GM18858 (cell line): Measurements from ENCODE around the gene CHTOP.
"Not testable (repeated sequence)": the region's sequence is repeated elsewhere in the genome, so short reads cannot be mapped to it uniquely, and the experiment has no call there.

ENCODE experiments used
- ATAC-seq: cut with Tn5 transposase; IDR thresholded peaks from one replicate; pipeline ENCODE4 v1.9.1; 2021; ENCODE audit not compliant: unreplicated experiment

The CHTOP gene, protein sequence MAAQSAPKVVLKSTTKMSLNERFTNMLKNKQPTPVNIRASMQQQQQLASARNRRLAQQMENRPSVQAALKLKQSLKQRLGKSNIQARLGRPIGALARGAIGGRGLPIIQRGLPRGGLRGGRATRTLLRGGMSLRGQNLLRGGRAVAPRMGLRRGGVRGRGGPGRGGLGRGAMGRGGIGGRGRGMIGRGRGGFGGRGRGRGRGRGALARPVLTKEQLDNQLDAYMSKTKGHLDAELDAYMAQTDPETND

DNA sequence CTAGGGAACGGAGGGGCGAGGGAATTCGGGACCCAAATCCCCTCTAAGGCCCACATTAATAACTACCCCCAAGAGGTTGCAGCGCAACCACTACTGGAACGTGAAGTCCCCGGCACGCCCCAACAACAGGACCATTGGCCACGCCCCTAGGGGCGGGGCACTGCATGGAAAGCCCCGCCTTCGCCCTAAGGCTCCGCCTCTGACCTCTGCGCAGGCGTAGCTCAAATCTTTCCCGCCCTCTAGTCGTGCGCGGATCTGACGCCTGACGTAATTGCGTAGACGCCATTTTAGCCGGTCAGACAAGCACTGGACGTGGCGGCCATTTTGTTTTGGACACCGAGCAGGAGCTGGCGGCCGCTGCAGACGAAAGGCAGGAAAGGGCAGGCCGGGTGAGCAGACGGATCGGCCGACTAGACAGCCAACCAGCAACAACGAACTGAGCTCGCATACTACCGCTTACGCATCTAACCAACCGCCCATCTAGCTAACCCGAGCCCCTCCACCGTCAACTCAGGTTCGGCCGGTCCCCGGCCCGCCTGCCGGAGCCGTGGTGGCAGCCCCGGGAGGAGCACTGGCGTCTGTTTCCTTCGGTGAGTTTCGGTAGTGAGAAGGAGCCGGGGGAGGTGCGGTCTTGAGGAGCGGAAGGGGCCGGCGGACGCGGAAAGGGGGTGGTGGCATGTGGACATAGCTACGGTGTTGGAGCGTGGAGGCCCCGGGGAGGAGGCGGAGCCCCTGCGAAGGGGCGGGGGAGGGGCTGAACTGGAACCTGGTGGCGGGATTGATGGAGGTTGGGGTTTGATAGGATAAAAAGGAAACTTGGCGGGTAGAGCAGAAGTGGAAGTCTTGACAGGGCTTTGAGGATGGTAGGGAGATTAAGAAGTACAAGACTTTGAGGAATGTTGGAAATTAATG, at the start of gene CHTOP:
CHTOP (plus strand) TSS at position 313 of the 912 bp plus-strand sequence. CDS start 2,523 bp downstream, outside the sequence.
- ATAC-seq = peak; percentile 76

DNA sequence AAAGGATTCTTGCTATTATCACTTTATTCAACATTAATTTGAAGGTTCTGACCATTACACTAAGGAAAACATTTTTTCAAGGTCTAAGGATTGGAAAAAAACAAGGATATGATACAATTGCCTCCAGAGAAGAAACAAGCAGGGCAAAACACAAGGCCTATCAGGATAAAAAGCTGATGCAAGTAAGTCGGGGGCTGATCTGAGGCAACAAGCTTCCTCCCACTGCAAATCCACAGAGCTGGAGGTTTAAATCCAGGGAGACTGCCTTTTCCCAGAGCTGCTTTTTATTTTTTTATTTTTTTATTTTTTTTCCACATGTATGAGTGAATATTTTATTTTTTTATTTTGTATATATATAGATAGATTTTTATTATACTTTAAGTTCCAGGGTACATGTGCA, 48.9 kb upstream of the CHTOP start:
- no peak for ATAC-seq

GRCh38 chr1:153586347-153586746, 47.5 kb upstream of the CHTOP start:
- ATAC-seq = no peak

- ATAC-seq = no peak
Observed at GRCh38 chr1:153587314-153587713, 46.6 kb upstream of the CHTOP start.

- ATAC-seq = not testable (repeated sequence)
Observed at GRCh38 chr1:153588033-153588432, 45.8 kb upstream of the CHTOP start.

DNA sequence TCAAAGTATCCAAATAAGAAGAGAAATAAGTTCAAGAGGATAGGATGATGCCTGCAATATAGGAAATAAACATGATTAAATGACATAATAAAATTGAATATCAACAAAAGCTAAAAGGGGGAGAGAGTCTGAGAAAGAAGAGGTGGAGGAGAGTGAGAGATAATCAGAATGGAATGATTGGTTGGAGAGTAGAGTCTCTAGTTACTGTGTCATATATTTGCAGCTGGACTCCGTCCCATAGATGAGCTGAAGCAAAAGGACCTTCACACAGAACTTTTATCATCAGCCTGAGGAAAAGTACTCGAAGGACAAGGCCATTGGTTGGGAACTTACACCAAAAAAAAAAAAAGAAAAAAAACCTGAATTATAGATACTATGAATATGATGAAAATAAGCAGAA, 45.4 kb upstream of the CHTOP start:
- ATAC-seq = no peak

DNA sequence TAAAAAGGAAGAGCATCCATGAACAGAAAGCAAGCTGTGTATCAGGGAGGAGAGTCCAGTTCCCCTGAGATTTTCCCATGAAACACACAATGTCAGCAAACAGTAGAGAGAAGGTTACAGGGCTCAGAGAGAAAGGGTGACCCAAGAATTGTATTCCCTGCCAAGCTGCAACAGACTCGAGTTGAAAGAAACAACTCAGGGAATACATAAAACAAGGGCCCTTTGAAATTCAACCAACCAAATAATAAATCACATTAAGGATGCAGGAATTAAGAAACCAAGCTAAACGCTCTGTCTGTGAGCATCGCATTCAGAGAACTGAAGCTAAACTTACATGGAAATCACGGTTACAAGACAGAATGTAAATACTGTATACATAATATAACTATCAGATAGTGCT, 41.1 kb upstream of the CHTOP start:
- ATAC-seq = no peak

GRCh38 chr1:153597206-153597605, 36.7 kb upstream of the CHTOP start:
- no peak for ATAC-seq

DNA sequence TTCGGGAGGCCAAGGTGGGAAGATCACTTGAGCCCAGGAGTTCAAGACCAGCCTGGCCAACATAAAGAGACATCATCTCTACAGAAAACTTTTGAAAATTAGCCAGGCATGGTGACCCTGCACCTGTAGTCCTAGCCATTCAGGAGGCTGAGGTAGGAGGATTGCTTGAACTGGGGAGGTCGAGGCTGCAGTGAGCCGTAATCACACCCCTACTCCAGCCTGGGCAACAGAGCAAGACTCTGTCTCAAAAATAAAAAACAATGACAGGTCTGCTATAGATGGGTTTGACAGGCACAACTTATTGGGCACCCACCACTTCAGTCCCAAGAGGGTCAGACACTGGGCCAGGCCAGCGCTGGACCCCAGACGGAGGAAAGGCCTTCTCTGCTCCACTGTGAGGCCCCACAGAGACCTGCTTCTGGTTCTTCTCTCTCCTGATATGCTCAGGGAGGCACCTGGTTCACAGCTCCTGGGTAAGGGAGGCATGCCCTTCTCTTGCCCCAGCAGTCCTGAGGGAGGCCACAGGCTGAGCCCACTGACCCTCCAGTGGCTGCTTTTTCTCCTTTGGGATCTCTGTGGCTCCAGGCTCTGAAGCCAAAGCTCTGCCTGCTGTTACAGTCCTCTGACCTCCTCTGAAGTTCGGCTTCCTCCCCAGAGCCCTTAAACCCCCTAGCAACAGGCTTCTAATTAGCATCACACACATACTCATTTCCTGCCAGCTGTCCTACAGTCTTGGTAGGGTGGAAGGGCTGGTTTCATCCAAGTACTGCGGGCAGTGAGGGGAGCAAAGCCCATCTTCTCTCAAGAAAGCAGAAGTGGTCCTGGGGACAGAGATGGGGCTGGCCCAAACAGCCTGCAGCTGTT, 35.3 kb upstream of the CHTOP start:
- peak; percentile 95 for ATAC-seq

DNA sequence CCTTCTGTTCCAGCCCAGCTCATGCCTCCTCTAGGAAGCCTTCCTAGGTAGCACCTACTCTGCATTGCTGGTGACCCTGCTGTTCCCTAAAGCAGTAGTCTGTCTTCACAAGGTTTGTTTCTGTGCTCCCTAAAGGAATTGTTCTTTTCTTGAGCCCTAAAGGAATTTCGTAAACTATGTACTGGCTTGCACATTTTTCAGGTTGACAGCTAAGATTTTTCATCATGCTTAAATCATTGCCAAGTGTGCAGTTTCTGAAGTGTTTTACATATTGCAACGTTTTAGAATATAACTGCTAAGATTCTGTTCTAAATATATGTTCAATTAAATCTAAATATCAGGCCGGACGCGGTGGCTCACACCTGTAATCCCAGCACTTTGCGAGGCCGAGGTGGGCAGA, 34.0 kb upstream of the CHTOP start:
- ATAC-seq = no peak

DNA sequence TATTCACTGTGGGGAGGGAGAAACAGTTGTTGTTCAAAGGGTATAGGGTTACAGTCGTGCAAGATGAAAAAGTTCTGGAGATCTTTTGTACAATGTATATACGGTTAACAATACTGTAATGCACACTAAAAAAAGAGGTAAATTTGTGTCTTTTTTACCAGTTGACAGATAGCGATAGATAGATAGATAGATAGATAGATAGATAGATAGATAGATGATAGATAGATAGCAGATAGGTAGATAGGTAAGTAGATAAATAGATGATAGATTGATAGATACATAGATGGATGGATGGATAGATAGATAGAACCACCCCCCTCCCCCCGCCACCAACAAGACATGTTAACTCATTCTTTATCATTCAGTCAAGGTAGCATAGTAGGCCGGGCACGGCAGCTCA, 31.1 kb upstream of the CHTOP start:
- no peak for ATAC-seq

DNA sequence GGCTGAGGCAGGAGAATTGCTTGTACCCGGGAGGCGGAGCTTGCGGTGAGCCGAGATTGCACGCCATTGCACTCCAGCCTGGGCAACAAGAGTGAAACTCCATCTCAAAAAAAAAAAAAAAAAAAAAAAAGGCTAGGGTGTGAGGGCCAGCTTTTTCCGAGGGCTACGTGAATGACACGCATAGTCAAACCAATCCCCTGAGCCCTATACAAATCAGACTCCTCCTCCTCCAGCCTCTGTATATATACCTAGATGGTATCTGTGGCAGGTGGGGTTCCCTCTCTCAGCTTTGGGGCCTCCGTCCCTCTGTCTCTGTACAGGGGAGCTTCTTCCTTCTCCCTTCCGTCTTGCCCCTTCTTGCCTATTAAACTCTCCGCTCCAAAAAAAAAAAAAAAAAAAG, 27.7 kb upstream of the CHTOP start:
- no peak for ATAC-seq

- ATAC-seq = no peak
Observed at GRCh38 chr1:153607381-153607780, 26.5 kb upstream of the CHTOP start.

- ATAC-seq = no peak
Observed at GRCh38 chr1:153608089-153608682, 25.7 kb upstream of the CHTOP start.

GRCh38 chr1:153608742-153609584, 24.9 kb upstream of the CHTOP start:
- no peak for ATAC-seq

GRCh38 chr1:153609585-153609907, 24.3 kb upstream of the CHTOP start:
- no peak for ATAC-seq

DNA sequence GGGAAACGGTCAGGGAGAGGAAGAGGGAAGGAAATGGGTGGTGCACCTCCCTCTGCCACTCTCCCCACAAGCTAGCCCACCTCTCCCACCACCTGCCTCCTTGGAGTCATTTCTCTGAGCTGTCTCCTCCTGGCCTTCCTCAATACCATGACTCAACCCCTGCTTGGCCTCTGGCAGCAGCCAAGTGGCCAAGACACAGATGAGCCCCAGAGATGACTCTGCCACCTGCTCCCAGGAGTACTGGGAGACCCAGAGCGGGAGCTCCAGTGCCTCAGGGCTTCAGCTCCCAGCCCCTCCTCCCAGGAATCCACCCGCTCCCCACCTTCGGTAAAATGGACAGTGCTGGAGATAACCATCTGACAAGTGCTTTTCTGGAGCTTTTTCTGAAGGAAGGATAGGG, 23.5 kb upstream of the CHTOP start:
- ATAC-seq = no peak

GRCh38 chr1:153610811-153611301, 23.0 kb upstream of the CHTOP start:
- ATAC-seq = no peak

DNA sequence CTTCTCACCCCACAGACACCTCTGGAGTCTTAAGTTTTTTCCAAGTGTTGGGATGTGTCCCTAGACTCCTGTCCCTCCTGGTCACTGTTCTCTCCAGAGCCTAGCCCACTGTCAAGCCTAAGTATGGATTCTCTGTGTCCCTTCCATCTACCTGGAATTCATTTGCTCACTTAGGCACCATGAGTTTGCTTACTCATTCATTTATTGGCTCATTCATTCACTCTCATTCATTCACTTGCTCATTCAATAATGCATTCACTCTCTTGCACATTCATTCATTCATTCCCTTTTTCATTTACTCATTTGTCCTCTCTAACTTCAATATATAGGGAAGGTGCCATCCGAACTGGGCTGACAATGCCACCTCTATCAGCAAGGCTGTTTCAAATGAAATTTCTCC, 22.5 kb upstream of the CHTOP start:
- ATAC-seq = no peak

DNA sequence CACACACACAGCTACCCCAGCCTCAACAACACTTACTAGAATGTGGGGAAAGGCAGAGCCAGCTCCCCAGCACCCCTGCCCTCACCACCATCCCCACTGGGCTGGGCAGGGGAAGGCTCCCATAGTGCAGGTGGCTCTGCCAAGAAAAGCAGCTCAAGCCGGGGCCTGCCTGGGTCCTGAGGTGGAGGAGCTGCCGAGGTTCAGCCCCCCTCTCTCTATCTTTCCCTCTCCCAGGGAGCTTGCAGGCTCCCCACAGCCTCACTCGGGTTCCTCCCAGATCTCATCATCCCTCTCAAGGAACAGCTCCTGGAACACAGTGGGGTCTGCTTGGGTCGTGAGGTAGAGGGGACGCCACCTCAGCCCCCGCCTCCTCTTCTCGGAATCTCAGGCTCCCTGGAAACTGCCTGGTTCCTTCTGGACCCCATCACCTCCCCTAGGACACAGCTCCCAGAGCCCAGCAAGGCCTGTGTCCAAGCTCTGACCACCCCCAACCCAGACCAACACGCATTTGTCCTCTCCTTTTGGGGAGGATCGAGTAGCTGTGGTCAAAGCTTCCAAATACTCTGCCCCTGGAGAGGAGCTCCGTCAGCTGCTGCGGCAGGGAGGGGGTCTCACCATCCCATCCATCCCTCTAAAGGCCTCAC, 21.6 kb upstream of the CHTOP start:
- ATAC-seq = no peak
